AML-193 (cell line): Measurements from ENCODE around the gene POLR2F.
"Not testable (repeated sequence)": the region's sequence is repeated elsewhere in the genome, so short reads cannot be mapped to it uniquely, and the experiment has no call there.

Experiments used
- DNase-seq, 2 experiments: peaks; one replicate each; lab custom pipeline; 2025; lab: John Stamatoyannopoulos, UW

POLR2F gene

GRCh38 chr22:37953062-37953436 lies 450 bp upstream of the POLR2F start:
- DNase-seq: peak in 1 of 2 experiments; percentile 51

- DNase-seq: no peak
Measured at GRCh38 chr22:37954686-37955085, 1.2 kb downstream of the POLR2F start.

- DNase-seq: not testable (repeated sequence)
Measured at GRCh38 chr22:37955825-37956397, 2.4 kb downstream of the POLR2F start.

GRCh38 chr22:37957232-37957631 lies 3.7 kb downstream of the POLR2F start:
- DNase-seq: no peak

- no peak for DNase-seq
Measured at GRCh38 chr22:37959231-37959825, 5.8 kb downstream of the POLR2F start.

- no peak for DNase-seq
Measured at GRCh38 chr22:37961062-37961461, 7.6 kb downstream of the POLR2F start.

- DNase-seq: no peak
Measured at GRCh38 chr22:37965940-37966664, 12.6 kb downstream of the POLR2F start.

- DNase-seq: no peak
Measured at GRCh38 chr22:37967147-37967546, 13.6 kb downstream of the POLR2F start.

- no peak for DNase-seq
Measured at GRCh38 chr22:37967637-37968451, 14.3 kb downstream of the POLR2F start.

- DNase-seq: no peak
Measured at GRCh38 chr22:37968452-37969251, 15.2 kb downstream of the POLR2F start.

- no peak for DNase-seq
Measured at GRCh38 chr22:37970864-37971263, 17.4 kb downstream of the POLR2F start.

- no peak for DNase-seq
Measured at GRCh38 chr22:37971475-37972434, 18.3 kb downstream of the POLR2F start.

- DNase-seq: no peak
Measured at GRCh38 chr22:37972527-37972926, 19.0 kb downstream of the POLR2F start.

GRCh38 chr22:37973271-37974170 lies 20.0 kb downstream of the POLR2F start:
- DNase-seq: no peak

GRCh38 chr22:37975153-37975552 lies 21.7 kb downstream of the POLR2F start:
- no peak for DNase-seq

- DNase-seq: not testable (repeated sequence)
Measured at GRCh38 chr22:37976022-37976421, 22.5 kb downstream of the POLR2F start.

- no peak for DNase-seq
Measured at GRCh38 chr22:37976547-37976946, 23.0 kb downstream of the POLR2F start.

- no peak for DNase-seq
Measured at GRCh38 chr22:37979782-37980181, 26.3 kb downstream of the POLR2F start.

GRCh38 chr22:37981282-37982011 lies 27.9 kb downstream of the POLR2F start:
- DNase-seq: no peak
